Measurements from ENCODE around the gene RPS6KA5. TPM values are rescaled to one million over a fixed set of nuclear protein-coding genes. Genes with fewer than 3 reads are reported as not detected.
A peak's percentile ranks its signal among the peaks of the same experiment; 100 is the strongest.
"Not testable (repeated sequence)": the region's sequence is repeated elsewhere in the genome, so short reads cannot be mapped to it uniquely, and the experiment has no call there.

Gene RPS6KA5
- total RNA-seq, 1 donor from 2014 or later = 11.3 TPM

DNA sequence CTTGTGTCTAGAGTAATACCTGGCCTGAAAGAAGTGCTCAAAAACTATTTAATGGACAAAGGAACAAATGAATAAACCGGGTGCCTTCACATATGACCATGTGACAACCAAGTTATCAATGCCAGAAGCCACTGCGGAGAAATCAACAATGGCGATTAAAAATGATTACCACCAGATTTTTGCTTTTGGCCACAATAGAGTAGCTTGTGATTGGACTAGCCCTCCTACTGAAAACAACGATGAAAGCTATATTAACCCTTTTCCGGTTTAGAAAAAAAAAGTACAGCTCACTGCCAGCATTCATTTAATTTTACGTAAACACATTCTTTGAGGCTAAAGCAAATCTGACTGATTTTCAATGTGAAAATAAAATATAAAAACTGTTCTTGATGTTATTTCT, 202.6 kb downstream of the RPS6KA5 start:
- H3K36me3 ChIP-seq = no peaks in the 10 kb centered on the region
- H3K4me3 ChIP-seq = peak overlapping the region; percentile 22
- intact Hi-C loops (cut with DNase I) = no loop called here
- DNase-seq = no peak
- no peak overlapping the region for H3K27ac ChIP-seq
- H3K27me3 ChIP-seq (ENCODE audit: low read depth) = no peaks in the 10 kb centered on the region
- H3K4me1 ChIP-seq = peaks cover 10% of the 10 kb centered on the region
- TF ChIP-seq, protein P1, sequence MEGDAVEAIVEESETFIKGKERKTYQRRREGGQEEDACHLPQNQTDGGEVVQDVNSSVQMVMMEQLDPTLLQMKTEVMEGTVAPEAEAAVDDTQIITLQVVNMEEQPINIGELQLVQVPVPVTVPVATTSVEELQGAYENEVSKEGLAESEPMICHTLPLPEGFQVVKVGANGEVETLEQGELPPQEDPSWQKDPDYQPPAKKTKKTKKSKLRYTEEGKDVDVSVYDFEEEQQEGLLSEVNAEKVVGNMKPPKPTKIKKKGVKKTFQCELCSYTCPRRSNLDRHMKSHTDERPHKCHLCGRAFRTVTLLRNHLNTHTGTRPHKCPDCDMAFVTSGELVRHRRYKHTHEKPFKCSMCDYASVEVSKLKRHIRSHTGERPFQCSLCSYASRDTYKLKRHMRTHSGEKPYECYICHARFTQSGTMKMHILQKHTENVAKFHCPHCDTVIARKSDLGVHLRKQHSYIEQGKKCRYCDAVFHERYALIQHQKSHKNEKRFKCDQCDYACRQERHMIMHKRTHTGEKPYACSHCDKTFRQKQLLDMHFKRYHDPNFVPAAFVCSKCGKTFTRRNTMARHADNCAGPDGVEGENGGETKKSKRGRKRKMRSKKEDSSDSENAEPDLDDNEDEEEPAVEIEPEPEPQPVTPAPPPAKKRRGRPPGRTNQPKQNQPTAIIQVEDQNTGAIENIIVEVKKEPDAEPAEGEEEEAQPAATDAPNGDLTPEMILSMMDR (IDR thresholded peaks at IDR 0.05) = no peak
- no peaks in the 10 kb centered on the region for H3K9me3 ChIP-seq
- ATAC-seq = no peak

DNA sequence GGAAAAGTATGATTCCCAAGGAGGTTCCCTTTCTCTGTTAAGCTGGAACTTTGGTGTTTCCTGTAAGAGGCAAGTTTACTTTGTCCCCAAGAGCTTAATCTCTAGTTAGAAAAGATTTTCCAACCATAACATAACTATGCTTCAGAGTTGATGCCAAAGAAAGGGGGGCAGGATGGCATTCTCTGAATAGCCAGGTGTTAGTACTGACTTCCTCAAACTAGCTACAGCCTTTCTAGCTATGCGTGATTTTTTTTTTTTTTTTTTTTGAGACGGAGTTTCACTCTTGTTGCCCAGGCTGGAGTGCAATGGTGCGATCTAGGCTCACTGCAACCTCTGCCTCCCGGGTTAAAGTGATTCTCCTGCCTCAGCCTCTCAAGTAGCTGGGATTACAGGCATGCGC, 204.3 kb downstream of the RPS6KA5 start:
- DNase-seq; H3K27me3 ChIP-seq (ENCODE audit: low read depth); H3K9me3 ChIP-seq; H3K36me3 ChIP-seq; H3K4me3 ChIP-seq; ATAC-seq; intact Hi-C loops (cut with DNase I); H3K27ac ChIP-seq: not testable (repeated sequence)
- H3K4me1 ChIP-seq = peaks cover 10% of the 10 kb centered on the region

DNA sequence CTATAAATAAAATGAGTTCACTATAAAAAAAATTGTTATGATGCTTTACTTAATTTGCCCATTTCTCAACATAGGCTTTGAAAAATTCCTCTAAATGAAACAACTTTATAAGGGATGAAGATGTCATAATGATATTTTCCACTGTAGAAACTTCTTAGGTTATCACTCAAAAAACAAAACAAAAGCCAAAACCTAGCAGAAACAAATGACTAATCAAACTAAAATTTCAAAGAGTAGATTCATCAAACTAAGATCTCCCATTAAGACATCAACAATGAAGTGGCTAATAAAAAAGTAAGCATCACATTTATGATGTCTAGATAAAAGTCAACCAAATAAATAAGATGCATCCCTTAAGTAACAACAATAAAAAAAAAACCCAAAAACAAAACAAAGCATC, 207.3 kb downstream of the RPS6KA5 start:
- Histone ChIP-seq H3K4me3 (no peak overlapping the region), H3K27me3 (ENCODE audit: low read depth) (no peaks in the 10 kb centered on the region), H3K9me3 (no peaks in the 10 kb centered on the region), H3K36me3 (no peaks in the 10 kb centered on the region), H3K4me1 (peaks cover 10% of the 10 kb centered on the region), H3K27ac (no peak overlapping the region)
- DNase-seq (no peak), ATAC-seq (no peak)
- TF ChIP-seq, protein P1 (IDR thresholded peaks at IDR 0.05) = no peak
- intact Hi-C loops (cut with DNase I) = no loop called here

DNA sequence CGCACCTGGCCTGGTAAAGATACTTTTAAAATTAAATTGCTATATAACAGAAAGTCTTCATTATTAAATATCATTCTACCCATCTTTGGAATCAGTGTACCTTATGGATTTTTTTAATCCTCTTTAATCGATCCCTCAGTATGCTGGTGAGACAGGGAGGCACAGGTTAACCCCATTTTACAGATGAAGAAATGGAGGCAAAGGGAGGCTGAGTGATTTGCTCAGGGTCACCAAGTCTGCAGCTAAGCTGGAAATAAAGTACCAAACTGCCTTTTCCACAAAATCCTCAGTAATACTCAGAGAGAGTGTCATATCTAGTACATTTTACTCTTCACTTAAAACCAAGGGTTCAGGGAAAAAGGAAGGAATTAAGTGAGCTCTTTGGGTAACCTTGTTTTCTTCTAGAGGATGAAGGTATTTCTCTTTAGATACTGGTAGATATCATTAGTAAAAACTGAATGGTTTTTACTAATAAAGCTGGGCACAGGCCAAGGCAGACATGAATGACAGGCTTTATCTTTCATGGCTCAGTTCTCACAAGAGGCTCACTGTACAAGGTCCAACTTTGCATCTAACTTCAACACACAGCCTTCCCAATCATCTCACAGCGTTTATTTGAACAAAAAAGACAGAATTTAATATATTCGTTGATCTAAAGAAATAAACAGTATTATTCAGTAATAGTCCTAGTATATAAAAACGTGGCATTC, 209.0 kb downstream of the RPS6KA5 start:
- H3K9me3 ChIP-seq = no peaks in the 10 kb centered on the region
- H3K4me3 ChIP-seq = no peak overlapping the region
- H3K36me3 ChIP-seq = no peaks in the 10 kb centered on the region
- no peak for DNase-seq
- H3K4me1 ChIP-seq = peaks cover 10% of the 10 kb centered on the region
- intact Hi-C loops (cut with DNase I) = no loop called here
- TF ChIP-seq, protein P1 (IDR thresholded peaks at IDR 0.05) = no peak
- no peaks in the 10 kb centered on the region for H3K27me3 ChIP-seq (ENCODE audit: low read depth)
- H3K27ac ChIP-seq = no peak overlapping the region
- ATAC-seq = no peak

DNA sequence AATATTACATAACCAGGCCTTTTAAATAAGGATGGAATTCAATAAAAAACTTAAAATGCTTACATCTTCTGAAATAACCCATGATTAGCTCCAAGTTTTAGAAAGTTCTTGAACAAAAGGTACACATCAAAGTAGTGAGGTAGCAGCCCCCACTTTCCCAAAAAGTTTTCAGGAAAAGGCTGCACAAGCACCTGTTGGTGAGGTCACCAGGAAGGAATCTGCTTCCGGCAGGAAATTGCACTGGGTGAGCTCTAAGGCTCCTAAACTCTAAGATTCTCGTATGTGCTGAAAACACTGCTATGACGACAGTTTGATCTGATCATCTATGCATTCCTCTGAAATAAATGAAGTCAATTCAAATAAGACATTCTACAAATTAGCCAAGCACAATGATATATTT, 210.0 kb downstream of the RPS6KA5 start:
- intact Hi-C loops (cut with DNase I) = no loop called here
- DNase-seq = no peak
- peak overlapping the region; percentile 0 for H3K27ac ChIP-seq

More for the DNA sequence above, 210.0 kb downstream of the RPS6KA5 start:
- TF ChIP-seq, protein P1 (IDR thresholded peaks at IDR 0.05) = no peak
- ATAC-seq = peak; percentile 45 to 61
- Histone ChIP-seq H3K4me3 (no peak overlapping the region), H3K27me3 (ENCODE audit: low read depth) (no peaks in the 10 kb centered on the region), H3K9me3 (no peaks in the 10 kb centered on the region), H3K4me1 (peaks cover 10% of the 10 kb centered on the region), H3K36me3 (no peaks in the 10 kb centered on the region)
